ENCODE data around the gene SIK2.

Gene SIK2

GRCh38 chr11:111660822-111661221, 58.6 kb downstream of the SIK2 start:
- no peak for DNase-seq

GRCh38 chr11:111663820-111664219, 61.6 kb downstream of the SIK2 start:
- no peak for DNase-seq

- no peak for DNase-seq
Observed at GRCh38 chr11:111665777-111666176, 63.5 kb downstream of the SIK2 start.

- DNase-seq, result no peak
Observed at GRCh38 chr11:111668980-111669379, 66.7 kb downstream of the SIK2 start.

- no peak for DNase-seq
Observed at GRCh38 chr11:111671383-111671782, 69.1 kb downstream of the SIK2 start.

GRCh38 chr11:111672949-111673348, 70.7 kb downstream of the SIK2 start:
- DNase-seq, result no peak

- DNase-seq, result no peak
Observed at GRCh38 chr11:111674941-111675340, 72.7 kb downstream of the SIK2 start.

GRCh38 chr11:111675891-111676290, 73.6 kb downstream of the SIK2 start:
- DNase-seq, result no peak

GRCh38 chr11:111676878-111677585, 74.8 kb downstream of the SIK2 start:
- no peak for DNase-seq

GRCh38 chr11:111680486-111681175, 78.4 kb downstream of the SIK2 start:
- DNase-seq, result no peak

GRCh38 chr11:111683806-111684205, 81.6 kb downstream of the SIK2 start:
- no peak for DNase-seq

- no peak for DNase-seq
Observed at GRCh38 chr11:111684251-111684650, 82.0 kb downstream of the SIK2 start.

GRCh38 chr11:111688013-111688412, 85.8 kb downstream of the SIK2 start:
- no peak for DNase-seq

- DNase-seq, result no peak
Observed at GRCh38 chr11:111691176-111691575, 88.9 kb downstream of the SIK2 start.

- DNase-seq, result no peak
Observed at GRCh38 chr11:111691741-111692140, 89.5 kb downstream of the SIK2 start.

GRCh38 chr11:111693224-111693937, 91.1 kb downstream of the SIK2 start:
- DNase-seq, result peak; percentile 77

- peak; percentile 40 for DNase-seq
Observed at GRCh38 chr11:111694851-111695250, 92.6 kb downstream of the SIK2 start.

- no peak for DNase-seq
Observed at GRCh38 chr11:111696556-111696955, 94.3 kb downstream of the SIK2 start.

GRCh38 chr11:111697933-111698371, 95.7 kb downstream of the SIK2 start:
- DNase-seq, result no peak

GRCh38 chr11:111698852-111699559, 96.8 kb downstream of the SIK2 start:
- no peak for DNase-seq

- DNase-seq, result no peak
Observed at GRCh38 chr11:111699579-111700156, 97.4 kb downstream of the SIK2 start.

- DNase-seq, result no peak
Observed at GRCh38 chr11:111700162-111700561, 97.9 kb downstream of the SIK2 start.

GRCh38 chr11:111702623-111703022, 100.4 kb downstream of the SIK2 start:
- no peak for DNase-seq

All from NCI-H146 (cell line).